ENCODE data around the gene APBB2.

DNA sequence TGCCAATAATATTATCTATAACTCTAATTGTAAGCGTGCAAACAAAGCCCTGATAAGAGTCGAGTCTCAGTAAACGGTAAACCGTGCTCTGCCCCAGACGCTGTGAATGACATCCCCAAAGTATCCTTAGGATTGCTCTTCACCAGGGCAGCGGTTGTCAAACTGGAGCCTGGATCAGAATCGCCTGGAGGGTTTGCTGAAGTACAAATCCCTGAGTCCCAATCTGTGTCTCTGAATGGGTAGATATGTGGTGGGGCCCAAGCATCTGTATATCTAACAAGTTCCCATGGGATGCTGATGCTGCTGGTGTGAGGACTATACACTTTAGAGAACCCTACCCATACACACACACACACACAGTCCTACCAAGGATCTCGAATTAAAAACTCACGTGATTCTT is 813 bp upstream of the APBB2 start:
- TF ChIP-seq, protein P1, sequence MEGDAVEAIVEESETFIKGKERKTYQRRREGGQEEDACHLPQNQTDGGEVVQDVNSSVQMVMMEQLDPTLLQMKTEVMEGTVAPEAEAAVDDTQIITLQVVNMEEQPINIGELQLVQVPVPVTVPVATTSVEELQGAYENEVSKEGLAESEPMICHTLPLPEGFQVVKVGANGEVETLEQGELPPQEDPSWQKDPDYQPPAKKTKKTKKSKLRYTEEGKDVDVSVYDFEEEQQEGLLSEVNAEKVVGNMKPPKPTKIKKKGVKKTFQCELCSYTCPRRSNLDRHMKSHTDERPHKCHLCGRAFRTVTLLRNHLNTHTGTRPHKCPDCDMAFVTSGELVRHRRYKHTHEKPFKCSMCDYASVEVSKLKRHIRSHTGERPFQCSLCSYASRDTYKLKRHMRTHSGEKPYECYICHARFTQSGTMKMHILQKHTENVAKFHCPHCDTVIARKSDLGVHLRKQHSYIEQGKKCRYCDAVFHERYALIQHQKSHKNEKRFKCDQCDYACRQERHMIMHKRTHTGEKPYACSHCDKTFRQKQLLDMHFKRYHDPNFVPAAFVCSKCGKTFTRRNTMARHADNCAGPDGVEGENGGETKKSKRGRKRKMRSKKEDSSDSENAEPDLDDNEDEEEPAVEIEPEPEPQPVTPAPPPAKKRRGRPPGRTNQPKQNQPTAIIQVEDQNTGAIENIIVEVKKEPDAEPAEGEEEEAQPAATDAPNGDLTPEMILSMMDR (IDR thresholded peaks at IDR 0.05) = no peak
- no peak for TF ChIP-seq POLR2A (IDR thresholded peaks at IDR 0.05)
